ENCODE data around the gene ATCAY.
"Not testable (repeated sequence)": the region's sequence is repeated elsewhere in the genome, so short reads cannot be mapped to it uniquely, and the experiment has no call there.

Gene ATCAY

GRCh38 chr19:3855320-3855719 lies 25.2 kb upstream of the ATCAY start:
- no peak for DNase-seq (ENCODE audit: low read depth)

GRCh38 chr19:3857449-3858003 lies 23.0 kb upstream of the ATCAY start:
- no peak for DNase-seq (ENCODE audit: low read depth)

DNA sequence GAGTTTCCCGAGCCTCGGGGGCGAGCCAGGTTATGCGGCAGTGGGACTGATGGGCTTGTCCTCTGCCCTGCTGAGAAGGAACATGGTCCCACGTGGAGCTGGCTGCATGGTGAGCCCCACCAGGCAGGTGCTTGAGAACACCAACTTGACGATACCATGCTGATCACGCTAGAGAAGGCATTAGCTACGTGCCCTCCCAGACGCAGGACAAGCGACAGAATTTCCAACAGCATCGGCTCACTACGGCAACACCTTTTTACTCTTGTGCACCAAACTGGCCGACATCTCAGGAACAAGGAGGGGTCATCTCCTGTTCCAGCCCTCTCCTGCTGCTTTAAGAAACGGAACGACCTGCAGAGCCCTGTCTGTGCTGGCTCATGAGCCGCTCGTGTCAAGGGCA lies 20.0 kb upstream of the ATCAY start:
- DNase-seq (ENCODE audit: low read depth) = no peak

DNA sequence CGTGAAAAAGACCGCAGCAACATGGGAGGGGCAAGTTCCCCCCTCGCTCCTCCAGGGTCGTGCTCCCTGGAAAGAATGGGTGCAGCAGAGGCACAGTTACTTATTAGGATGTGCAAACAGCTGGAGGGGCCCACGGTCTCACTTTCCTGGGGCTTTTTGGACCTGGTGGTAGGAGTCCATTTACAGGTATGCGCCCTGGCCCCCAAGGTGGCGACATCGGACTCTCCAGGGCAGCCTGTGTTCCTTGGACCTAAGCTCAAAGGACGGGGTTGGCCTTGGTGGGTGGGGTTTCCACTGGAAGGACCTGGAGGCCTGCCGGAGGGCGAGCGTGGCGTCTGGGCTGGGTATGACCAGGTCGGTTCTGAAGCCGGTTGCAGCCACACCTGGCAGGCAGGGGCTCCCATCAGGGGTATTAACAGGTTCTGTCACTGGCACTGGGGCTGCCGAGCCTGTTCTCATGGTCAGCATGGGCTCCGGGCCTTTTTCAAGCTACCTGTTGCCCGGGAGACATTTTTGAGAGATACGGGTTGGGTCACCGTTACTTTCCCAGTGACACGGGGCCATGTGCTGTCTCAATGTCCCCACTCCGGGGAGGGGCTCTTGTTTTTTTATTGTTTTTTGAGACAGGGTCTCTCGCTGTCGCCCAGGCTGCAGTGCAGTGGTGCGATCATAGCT lies 17.5 kb upstream of the ATCAY start:
- DNase-seq (ENCODE audit: low read depth) = no peak

GRCh38 chr19:3863648-3864047 lies 16.8 kb upstream of the ATCAY start:
- DNase-seq (ENCODE audit: low read depth) = no peak

- no peak for DNase-seq (ENCODE audit: low read depth)
These were observed 13.4 kb upstream of the ATCAY start for GRCh38 chr19:3866910-3867638.

DNA sequence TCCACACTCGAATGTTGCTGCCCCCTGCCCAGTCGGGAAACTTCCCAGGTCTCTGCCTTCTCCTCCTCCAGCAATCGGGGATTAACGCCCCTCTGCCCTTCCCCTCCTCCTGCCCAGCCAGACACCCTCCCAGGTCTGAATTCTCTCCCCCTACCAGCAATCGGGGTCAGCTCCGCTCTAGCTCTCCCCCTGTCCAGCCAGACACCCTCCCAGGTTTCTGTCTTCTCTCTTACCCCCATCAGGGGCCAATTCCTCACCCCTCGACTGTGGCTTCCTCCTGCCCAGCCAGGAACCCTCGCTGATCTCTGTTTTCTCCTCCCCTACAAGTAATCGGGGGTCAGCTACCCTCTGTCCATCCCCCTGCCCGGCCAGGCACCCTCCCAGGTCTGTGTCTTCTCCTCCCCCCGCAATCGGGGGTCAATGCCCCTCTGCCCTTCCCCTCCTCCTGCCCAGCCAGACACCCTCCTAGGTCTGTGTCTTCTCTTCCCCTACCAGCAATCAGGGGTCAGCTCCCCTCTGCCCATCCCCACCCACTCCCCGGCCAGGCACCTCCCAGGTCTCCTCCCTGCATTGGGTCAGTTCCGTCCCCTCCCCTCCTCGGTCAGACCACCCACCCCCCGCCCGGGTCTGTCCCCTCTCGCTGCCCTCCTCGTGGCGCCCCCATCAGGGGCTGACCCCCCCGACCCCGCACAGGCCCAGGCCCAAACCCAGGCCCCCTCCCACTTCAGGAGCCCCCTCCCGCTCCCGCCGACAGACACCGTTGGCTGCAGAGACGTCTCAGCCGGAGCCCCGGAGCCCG lies 12.3 kb upstream of the ATCAY start:
- no peak for DNase-seq (ENCODE audit: low read depth)

DNA sequence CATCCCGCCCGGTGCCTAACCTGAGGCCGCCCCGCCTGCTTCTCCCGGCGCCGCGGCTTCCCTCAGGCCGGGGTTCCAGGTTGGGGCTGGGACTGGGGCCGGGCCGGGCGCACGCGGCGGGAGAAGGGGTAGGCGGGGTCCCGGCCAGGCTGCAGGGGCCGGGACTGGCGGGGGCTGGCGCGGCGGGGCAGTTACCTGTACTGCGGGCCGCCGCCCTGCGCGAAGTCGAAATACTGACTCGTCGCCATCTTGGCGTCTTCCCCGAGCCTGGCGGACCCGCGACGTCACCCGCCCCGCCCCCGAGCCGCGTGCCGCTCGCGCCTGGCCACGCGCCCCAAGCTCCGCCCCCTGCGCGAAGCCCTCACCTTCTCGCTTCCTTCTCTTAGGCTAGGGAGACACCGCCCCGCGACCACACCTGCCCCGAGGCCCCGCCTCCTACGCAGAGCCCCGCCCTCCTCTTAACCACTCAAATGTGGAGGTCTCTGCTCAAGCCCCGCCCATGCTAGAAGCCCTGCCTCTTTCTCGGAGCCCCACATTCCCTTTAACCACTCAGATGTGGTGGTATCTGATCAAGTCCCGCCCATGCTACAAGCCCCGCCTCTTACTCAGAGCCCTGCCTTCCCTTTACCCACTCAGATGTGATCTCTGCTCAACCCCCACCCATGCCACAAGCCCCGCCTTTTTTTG lies 11.6 kb upstream of the ATCAY start, which contains the start of gene ZFR2:
ZFR2 (minus strand) TSS at position 269 of the 687 bp plus-strand sequence; CDS start at position 248, 21 bp downstream.
- DNase-seq (ENCODE audit: low read depth) = no peak

DNA sequence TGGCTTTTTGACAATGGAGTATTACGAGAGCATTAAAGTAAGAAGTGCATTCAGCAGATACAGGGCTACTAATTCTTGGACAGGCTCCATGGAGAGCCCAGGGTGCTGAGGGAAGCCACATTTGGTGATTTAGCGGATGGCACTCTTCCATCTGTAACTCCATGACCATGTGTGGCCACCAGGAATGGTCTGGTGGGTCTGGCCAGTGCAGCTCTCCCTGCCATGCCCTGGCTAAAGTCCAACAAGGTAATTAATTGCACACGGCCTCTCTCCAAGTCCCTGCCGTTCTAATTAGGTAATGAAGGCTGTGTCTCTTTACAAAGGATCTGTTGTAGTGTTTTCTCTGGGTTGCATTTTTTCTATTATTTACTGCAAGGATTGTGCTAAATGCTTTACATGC lies 7.3 kb upstream of the ATCAY start:
- no peak for DNase-seq (ENCODE audit: low read depth)

DNA sequence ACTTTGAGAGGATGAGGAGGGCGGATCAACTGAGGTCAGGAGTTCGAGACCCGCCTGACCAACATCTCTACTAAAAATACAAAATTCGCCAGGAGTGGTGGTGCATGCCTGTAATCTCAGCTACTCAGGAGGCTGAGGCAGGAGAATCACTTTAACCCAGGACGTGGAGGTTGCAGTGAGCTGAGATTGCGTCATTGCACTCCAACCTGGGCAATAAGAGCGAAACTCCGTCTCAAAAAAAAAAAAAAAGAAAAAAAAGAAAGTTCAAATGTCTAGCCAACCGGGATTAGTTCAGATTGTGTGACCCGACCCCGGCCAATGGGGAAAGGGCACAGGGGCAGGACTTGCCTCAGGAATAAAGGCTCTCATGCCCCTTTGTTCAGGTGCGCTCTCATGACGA lies 5.8 kb upstream of the ATCAY start:
- not testable (repeated sequence) for DNase-seq (ENCODE audit: low read depth)

GRCh38 chr19:3879656-3880055 lies 829 bp upstream of the ATCAY start:
- no peak for DNase-seq (ENCODE audit: low read depth)

GRCh38 chr19:3881272-3882040 lies 971 bp downstream of the ATCAY start:
- no peak for DNase-seq (ENCODE audit: low read depth)

GRCh38 chr19:3882041-3882384 lies 1.5 kb downstream of the ATCAY start:
- no peak for DNase-seq (ENCODE audit: low read depth)

GRCh38 chr19:3890591-3890990 lies 10.1 kb downstream of the ATCAY start:
- DNase-seq (ENCODE audit: low read depth) = no peak

- DNase-seq (ENCODE audit: low read depth) = no peak
These were observed 13.2 kb downstream of the ATCAY start for GRCh38 chr19:3893509-3894179.

DNA sequence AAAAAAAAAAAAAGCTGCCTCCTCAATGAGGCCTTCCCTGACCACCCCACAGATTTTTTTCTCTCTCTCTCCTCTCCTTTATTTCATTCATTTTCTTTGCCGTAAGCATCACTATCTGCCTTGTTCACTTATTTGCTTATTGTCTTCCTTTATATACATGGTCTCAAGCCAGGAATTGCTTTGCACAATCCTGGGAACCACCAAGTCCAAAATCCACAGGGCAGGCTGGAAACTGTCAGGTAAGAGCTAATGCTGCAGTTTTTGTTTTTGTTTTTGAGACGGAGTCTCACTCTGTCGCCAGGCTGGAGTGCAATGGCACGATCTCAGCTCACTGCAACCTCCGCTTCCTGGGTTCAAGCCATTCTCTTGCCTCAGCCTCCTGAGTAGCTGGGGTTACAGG lies 14.5 kb downstream of the ATCAY start:
- DNase-seq (ENCODE audit: low read depth) = not testable (repeated sequence)

DNA sequence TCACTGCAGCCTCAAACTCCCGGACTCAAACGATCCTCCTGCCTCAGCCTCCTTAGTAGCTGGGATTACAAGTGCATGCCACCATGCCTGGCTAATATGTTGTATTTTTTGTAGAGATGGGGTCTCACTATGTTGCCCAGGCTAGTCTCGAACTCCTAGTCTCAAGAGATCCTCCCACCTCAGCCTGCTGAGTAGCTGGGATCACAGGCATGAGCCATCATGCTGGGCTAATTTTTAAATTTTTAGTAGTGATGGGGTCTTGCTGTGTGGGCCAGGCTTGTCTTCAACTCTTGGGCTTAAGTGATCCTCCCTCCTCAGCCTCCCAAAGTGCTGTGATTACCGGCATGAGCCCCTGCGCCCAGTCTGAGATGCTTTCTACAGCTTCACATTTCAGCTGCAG lies 15.3 kb downstream of the ATCAY start:
- no peak for DNase-seq (ENCODE audit: low read depth)

GRCh38 chr19:3897936-3898335 lies 17.5 kb downstream of the ATCAY start:
- DNase-seq (ENCODE audit: low read depth) = no peak

- no peak for DNase-seq (ENCODE audit: low read depth)
These were observed 17.9 kb downstream of the ATCAY start for GRCh38 chr19:3898426-3898825.

DNA sequence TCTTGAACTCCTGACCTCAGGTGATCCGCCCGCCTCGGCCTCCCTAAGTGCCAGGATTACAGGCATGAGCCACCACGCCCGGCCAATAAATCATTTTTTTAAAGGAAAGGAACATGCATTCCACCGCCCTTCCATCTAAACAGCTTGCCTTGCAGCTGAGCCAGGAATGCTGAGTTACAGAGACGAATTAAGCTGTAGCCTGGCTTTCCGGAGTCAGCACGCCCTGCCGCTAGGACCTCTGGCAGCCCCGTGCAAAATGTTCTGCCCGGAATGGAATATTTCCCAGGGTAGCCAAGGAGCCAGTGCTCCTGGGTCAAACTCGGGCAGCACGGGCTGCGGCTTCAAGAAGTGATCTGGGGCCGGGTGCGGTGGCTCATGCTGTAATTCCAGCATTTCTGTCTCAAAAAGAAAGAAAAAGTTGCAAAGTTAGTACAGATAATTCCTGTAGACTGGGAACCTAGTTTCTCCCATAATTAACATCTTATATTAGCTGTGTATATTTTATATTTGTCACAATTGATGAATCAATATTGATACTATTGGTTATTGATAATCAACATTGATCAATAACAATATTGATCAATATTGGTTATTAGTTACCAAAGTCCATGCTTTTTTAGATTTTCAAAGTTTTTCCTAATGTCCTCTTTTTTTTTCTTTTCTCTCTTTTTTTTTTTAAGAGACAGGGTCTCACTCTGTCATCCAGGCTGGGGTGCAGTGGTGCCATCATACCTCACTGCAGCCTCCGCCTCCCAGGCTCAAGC lies 19.2 kb downstream of the ATCAY start:
- DNase-seq (ENCODE audit: low read depth) = no peak
